CD4-positive, alpha-beta T cell (primary cell): ENCODE results near the gene TIMM44. TPM values are rescaled to one million over a fixed set of nuclear protein-coding genes. Genes with fewer than 3 reads are reported as not detected.

Source experiments
- ATAC-seq: fragments of 200-7000 bp; cut with Tn5 transposase; one replicate; pipeline ENCODE4 v1.10.0; 2022; ENCODE audit warnings: mild to moderate bottlenecking; ENCODE audit not compliant: poor library complexity
- CTCF ChIA-PET: fragments of 350-600 bp; sonication (Branson Sonifier 250); formaldehyde crosslinking; loops from one replicate; lab custom pipeline; 2021; ENCODE audit warnings: antibody characterized with exemption, inconsistent platforms; lab: Charles Lee
- POLR2A ChIA-PET: fragments of 350-600 bp; sonication (Branson Sonifier 250); formaldehyde crosslinking; loops from one replicate; lab custom pipeline; 2021; ENCODE audit warnings: antibody characterized with exemption, inconsistent platforms; lab: Charles Lee
- DNase-seq, 14 experiments: peaks; one replicate each; pipeline ENCODE4 v3.0.0-alpha.2; 2013 to 2020; ENCODE audit warnings: mixed read lengths in 2 of 14
- H3K27ac ChIP-seq, 2 donors: one replicate each; pipeline versions ENCODE4 v1.5.1 to v1.7.0; 2013; ENCODE audit warnings: low read length in 2 of 2, low read depth in 1 of 2, mild to moderate bottlenecking in 1 of 2
- H3K27me3 ChIP-seq, 2 experiments: 1 replicate in 1 of 2; 2 replicates in 1 of 2; pipeline versions ENCODE4 v1.6.1 to v1.7.0; 2013; ENCODE audit warnings: low read length in 2 of 2, control low read depth in 1 of 2, mild to moderate bottlenecking in 1 of 2, moderate library complexity in 1 of 2; ENCODE audit not compliant: insufficient read depth in 2 of 2, control insufficient read depth in 1 of 2
- H3K36me3 ChIP-seq: one replicate; pipeline ENCODE4 v1.6.1; 2013; ENCODE audit warnings: low read length, control low read depth; ENCODE audit not compliant: insufficient read depth
- H3K4me1 ChIP-seq: one replicate; pipeline ENCODE4 v1.6.1; 2013; ENCODE audit warnings: low read length, control low read depth; ENCODE audit not compliant: insufficient read depth
- H3K4me3 ChIP-seq: one replicate; pipeline ENCODE4 v1.5.1; 2013; ENCODE audit warnings: mild to moderate bottlenecking, low read length, moderate library complexity
- H3K9me3 ChIP-seq, 2 experiments: 1 replicate in 1 of 2; 2 replicates in 1 of 2; pipeline versions ENCODE4 v1.6.1 to v1.7.0; 2013; ENCODE audit warnings: low read length in 2 of 2, mild to moderate bottlenecking in 2 of 2, control low read depth in 1 of 2, moderate library complexity in 1 of 2; ENCODE audit not compliant: control insufficient read depth in 1 of 2, insufficient read depth in 1 of 2
- H3K27ac Mint-ChIP-seq: one replicate; pipeline ENCODE4 v1.8.0; 2020; ENCODE audit warnings: mixed read lengths
- H3K27me3 Mint-ChIP-seq: one replicate; pipeline ENCODE4 v1.8.0; 2021; ENCODE audit warnings: mixed read lengths
- H3K36me3 Mint-ChIP-seq: one replicate; pipeline ENCODE4 v1.8.0; 2021; ENCODE audit warnings: low read depth, mixed read lengths
- H3K4me1 Mint-ChIP-seq: one replicate; pipeline ENCODE4 v1.8.0; 2021; ENCODE audit warnings: low read depth, mixed read lengths
- H3K4me3 Mint-ChIP-seq: one replicate; pipeline ENCODE4 v1.8.0; 2020; ENCODE audit warnings: mild to moderate bottlenecking, mixed read lengths
- H3K9me3 Mint-ChIP-seq: one replicate; pipeline ENCODE4 v1.8.0; 2020; ENCODE audit warnings: mixed read lengths
- intact Hi-C, 2 experiments: fragments of 100-400 bp; cut with DNase I in 1 of 2; cut with micrococcal nuclease in 1 of 2; formaldehyde crosslinking; loops; one replicate each; pipeline versions ENCODE4 v1.15.1 to v1.9.0; 2023 to 2025; cut with DNase I, micrococcal nuclease
- total RNA-seq, 174 experiments: library from RNA in 2 of 174; stranded (reverse) in 2 of 174; gene quantifications; one replicate each; pipeline ENCODE4 v1.2.3 and lab custom pipeline; 2021 to 2026
- TF ChIP-seq, protein P1 (sequence below): fragments of 200-600 bp; IDR thresholded peaks from one replicate; pipeline ENCODE4 v1.8.0; 2022; ENCODE audit warnings: antibody characterized with exemption, mild to moderate bottlenecking

TIMM44 gene
- total RNA-seq, 2 experiments from 2014 or later, result 83.9 to 85.0 TPM

DNA sequence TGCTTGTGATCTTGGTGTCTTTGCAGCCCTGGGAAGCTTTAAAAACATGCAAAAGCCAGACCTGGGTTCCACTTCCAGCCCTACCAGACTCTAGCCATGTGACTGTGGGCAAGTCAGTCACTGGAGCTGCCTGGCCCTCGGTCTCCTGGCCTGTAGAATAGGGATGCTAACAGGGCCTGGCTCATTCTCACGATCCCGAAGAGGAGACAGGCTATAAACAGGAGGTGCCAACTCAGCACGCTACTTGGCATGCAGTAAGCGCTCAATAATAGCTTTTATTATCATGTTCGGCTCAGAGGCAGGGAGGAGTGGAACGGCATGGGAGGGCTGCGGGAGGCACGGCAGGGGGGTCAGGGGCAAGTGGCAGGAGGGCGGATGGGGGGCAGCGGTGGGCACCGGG, 19.2 kb downstream of the TIMM44 start:
- H3K27ac Mint-ChIP-seq, result peak overlapping the region; percentile 33
- POLR2A ChIA-PET, result interaction anchor here (1.0 kb wide), 1 partner anchor 21 kb away, joined by 3 read pairs; the partner anchor contains the start of gene MAP2K7

DNA sequence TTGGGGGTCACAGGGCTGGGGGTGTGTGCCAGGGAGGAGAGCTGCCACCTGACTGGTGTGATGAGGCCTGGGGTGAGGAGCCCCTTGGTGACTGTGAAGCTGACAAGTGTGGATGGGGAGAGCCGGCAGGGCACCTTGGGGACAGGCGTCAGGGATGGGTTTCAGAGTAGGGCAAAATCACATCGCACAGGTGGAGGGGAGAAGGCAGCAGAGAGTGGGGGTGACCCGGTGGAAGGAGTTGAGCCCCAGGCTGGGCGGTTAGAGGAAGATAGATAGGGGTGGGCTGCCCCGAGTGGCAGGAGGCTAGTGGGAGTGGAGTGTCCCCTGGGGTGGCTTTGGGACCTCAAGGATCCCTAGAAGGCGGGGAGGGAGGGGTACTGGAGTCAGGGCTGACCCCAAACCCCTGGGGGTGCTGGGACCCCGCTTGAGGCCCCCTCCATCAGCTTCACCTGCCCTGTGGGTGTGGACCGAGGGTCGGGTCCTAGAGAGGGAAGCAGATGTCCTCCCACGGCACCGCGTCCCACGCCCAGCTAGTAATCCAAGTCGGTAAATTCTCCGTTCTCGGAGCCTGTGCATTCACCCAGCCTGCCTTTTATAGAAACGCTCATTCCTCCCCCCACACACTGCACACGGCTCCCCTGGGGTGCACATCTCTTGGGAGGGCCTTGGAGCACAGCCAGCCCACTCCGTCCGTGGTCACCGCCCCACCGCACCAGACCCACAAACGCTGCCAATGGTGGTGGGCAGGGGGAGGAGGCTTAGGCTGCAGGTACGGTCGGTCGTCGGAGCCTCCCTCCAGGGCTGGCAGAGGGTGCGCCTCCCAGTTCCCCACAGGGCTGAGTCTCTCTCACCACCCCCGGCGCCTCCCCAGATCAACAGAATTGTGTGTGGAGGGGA, 19.9 kb downstream of the TIMM44 start:
- H3K36me3 Mint-ChIP-seq, result peaks cover 25% of the 10 kb centered on the region
- ChIA-PET POLR2A (interaction anchor here (1.0 to 1.2 kb wide), 2 partner anchors 20 kb away, joined by 3 read pairs; partner anchors contain the start of gene MAP2K7), CTCF (interaction anchor here (4.4 kb wide), 1 partner anchor 21 kb away, joined by 22 read pairs; the partner anchor contains the start of gene TIMM44)
- Histone ChIP-seq H3K27me3 (peaks cover 4 to 12% of the 10 kb centered on the region in 2 experiments), H3K9me3 (peaks cover 0 to 4% of the 10 kb centered on the region in 2 experiments), H3K36me3 (peaks cover 24% of the 10 kb centered on the region), H3K4me1 (peaks cover 53% of the 10 kb centered on the region), H3K27ac (no peak overlapping the region), H3K4me3 (no peak overlapping the region)
- DNase-seq, result no peak
- peaks cover 10% of the 10 kb centered on the region for H3K27me3 Mint-ChIP-seq
- TF ChIP-seq, protein P1, sequence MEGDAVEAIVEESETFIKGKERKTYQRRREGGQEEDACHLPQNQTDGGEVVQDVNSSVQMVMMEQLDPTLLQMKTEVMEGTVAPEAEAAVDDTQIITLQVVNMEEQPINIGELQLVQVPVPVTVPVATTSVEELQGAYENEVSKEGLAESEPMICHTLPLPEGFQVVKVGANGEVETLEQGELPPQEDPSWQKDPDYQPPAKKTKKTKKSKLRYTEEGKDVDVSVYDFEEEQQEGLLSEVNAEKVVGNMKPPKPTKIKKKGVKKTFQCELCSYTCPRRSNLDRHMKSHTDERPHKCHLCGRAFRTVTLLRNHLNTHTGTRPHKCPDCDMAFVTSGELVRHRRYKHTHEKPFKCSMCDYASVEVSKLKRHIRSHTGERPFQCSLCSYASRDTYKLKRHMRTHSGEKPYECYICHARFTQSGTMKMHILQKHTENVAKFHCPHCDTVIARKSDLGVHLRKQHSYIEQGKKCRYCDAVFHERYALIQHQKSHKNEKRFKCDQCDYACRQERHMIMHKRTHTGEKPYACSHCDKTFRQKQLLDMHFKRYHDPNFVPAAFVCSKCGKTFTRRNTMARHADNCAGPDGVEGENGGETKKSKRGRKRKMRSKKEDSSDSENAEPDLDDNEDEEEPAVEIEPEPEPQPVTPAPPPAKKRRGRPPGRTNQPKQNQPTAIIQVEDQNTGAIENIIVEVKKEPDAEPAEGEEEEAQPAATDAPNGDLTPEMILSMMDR, result no peak
- intact Hi-C loops, result loop anchor here (2.0 to 10.0 kb wide), 5 partner anchors 56 to 1559 kb away; partner anchors contain the start of genes CLPP (in 1 of the 2), NDUFA7 (in 1 of the 2) and RPS28 (in 1 of the 2)
- no peak overlapping the region for H3K27ac Mint-ChIP-seq
- H3K9me3 Mint-ChIP-seq, result no peaks in the 10 kb centered on the region
- ATAC-seq, result no peak
- H3K4me3 Mint-ChIP-seq, result peak overlapping the region; percentile 48
- H3K4me1 Mint-ChIP-seq, result peaks cover 26% of the 10 kb centered on the region

More for the DNA sequence above, 19.2 kb downstream of the TIMM44 start:
- intact Hi-C loops, result loop anchor here (2.0 to 10.0 kb wide), 5 partner anchors 57 to 1559 kb away; partner anchors contain the start of genes CLPP (in 1 of the 2), NDUFA7 (in 1 of the 2) and RPS28 (in 1 of the 2)
- TF ChIP-seq, protein P1, result no peak
- peaks cover 29% of the 10 kb centered on the region for H3K36me3 Mint-ChIP-seq
- CTCF ChIA-PET, result no interaction called here
- no peak overlapping the region for H3K4me3 ChIP-seq
- peak overlapping the region; percentile 67 for H3K4me3 Mint-ChIP-seq
- DNase-seq (no peak), ATAC-seq (no peak)
- peaks cover 0 to 5% of the 10 kb centered on the region in 2 experiments for H3K27me3 ChIP-seq
- H3K27me3 Mint-ChIP-seq, result peaks cover 9% of the 10 kb centered on the region
- H3K27ac ChIP-seq, result no peak overlapping the region
- peaks cover 46% of the 10 kb centered on the region for H3K4me1 ChIP-seq
- no peaks in the 10 kb centered on the region for H3K9me3 ChIP-seq
- peaks cover 29% of the 10 kb centered on the region for H3K4me1 Mint-ChIP-seq
- peaks cover 24% of the 10 kb centered on the region for H3K36me3 ChIP-seq
- H3K9me3 Mint-ChIP-seq, result no peaks in the 10 kb centered on the region

DNA sequence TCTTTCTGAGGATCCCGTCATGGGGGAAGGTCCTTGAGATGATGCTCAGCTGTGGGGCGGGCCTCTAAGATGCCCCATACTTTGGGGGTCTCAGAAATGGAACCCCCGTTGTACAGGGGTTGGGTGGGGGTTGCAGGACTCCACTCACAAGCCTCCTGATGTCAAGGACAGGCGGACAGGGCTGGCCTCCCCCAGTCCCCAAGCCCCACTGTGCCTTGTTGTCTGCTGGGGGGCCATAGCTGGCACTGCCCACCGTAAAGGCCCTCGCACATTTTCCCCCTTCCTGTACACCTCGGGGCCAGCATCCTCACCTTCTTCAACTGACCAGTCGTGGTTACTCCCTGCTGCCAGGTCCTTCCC, 20.6 kb downstream of the TIMM44 start:
- no peaks in the 10 kb centered on the region for H3K9me3 Mint-ChIP-seq
- ATAC-seq, result no peak
- H3K27ac Mint-ChIP-seq, result no peak overlapping the region
- peaks cover 18% of the 10 kb centered on the region for H3K27me3 Mint-ChIP-seq
- Histone ChIP-seq H3K4me1 (peaks cover 59% of the 10 kb centered on the region), H3K27ac (no peak overlapping the region), H3K36me3 (peaks cover 24% of the 10 kb centered on the region), H3K4me3 (no peak overlapping the region), H3K9me3 (peaks cover 0 to 5% of the 10 kb centered on the region in 2 experiments), H3K27me3 (peaks cover 10 to 17% of the 10 kb centered on the region in 2 experiments)
- peaks cover 29% of the 10 kb centered on the region for H3K4me1 Mint-ChIP-seq
- ChIA-PET POLR2A (interaction anchor here (1.2 kb wide), 1 partner anchor 19 kb away, joined by 3 read pairs; the partner anchor contains the start of gene MAP2K7), CTCF (interaction anchor here (4.4 to 5.6 kb wide), 2 partner anchors 22 to 54 kb away, joined by 22 to 43 read pairs; partner anchors contain the start of gene TIMM44)
- DNase-seq, result no peak
- intact Hi-C loops, result loop anchor here (5.0 to 10.0 kb wide), 4 partner anchors 56 to 1558 kb away; partner anchors contain the start of genes CLPP (in 1 of the 2), NDUFA7 (in 1 of the 2) and RPS28 (in 1 of the 2)
- H3K4me3 Mint-ChIP-seq, result peak overlapping the region; percentile 51
- TF ChIP-seq, protein P1, result no peak
- H3K36me3 Mint-ChIP-seq, result peaks cover 25% of the 10 kb centered on the region
